ENCODE data around the gene MTX1.
A peak's percentile ranks its signal among the peaks of the same experiment; 100 is the strongest.

The MTX1 gene

GRCh38 chr1:155174324-155175280, 33.9 kb upstream of the MTX1 start:
- DNase-seq (ENCODE audit: low read depth), result no peak

GRCh38 chr1:155175281-155175926, 33.1 kb upstream of the MTX1 start:
- DNase-seq (ENCODE audit: low read depth), result no peak

- no peak for DNase-seq (ENCODE audit: low read depth)
Measured at GRCh38 chr1:155175927-155176371, 32.5 kb upstream of the MTX1 start.

GRCh38 chr1:155176544-155177071, 31.9 kb upstream of the MTX1 start:
- DNase-seq (ENCODE audit: low read depth), result peak; percentile 80

- no peak for DNase-seq (ENCODE audit: low read depth)
Measured at GRCh38 chr1:155177192-155177917, 31.1 kb upstream of the MTX1 start.

GRCh38 chr1:155177918-155178281, 30.6 kb upstream of the MTX1 start:
- no peak for DNase-seq (ENCODE audit: low read depth)

- no peak for DNase-seq (ENCODE audit: low read depth)
Measured at GRCh38 chr1:155178441-155179111, 29.9 kb upstream of the MTX1 start.

- no peak for DNase-seq (ENCODE audit: low read depth)
Measured at GRCh38 chr1:155179112-155180031, 29.1 kb upstream of the MTX1 start.

GRCh38 chr1:155181371-155182051, 27.0 kb upstream of the MTX1 start:
- DNase-seq (ENCODE audit: low read depth), result no peak

- DNase-seq (ENCODE audit: low read depth), result no peak
Measured at GRCh38 chr1:155182052-155182550, 26.4 kb upstream of the MTX1 start.

- no peak for DNase-seq (ENCODE audit: low read depth)
Measured at GRCh38 chr1:155183775-155184221, 24.7 kb upstream of the MTX1 start.

GRCh38 chr1:155184351-155184811, 24.1 kb upstream of the MTX1 start:
- no peak for DNase-seq (ENCODE audit: low read depth)

GRCh38 chr1:155184835-155185782, 23.4 kb upstream of the MTX1 start:
- no peak for DNase-seq (ENCODE audit: low read depth)

- no peak for DNase-seq (ENCODE audit: low read depth)
Measured at GRCh38 chr1:155185783-155186066, 22.8 kb upstream of the MTX1 start.

- DNase-seq (ENCODE audit: low read depth), result no peak
Measured at GRCh38 chr1:155186067-155186793, 22.3 kb upstream of the MTX1 start.

GRCh38 chr1:155186794-155187455, 21.6 kb upstream of the MTX1 start:
- DNase-seq (ENCODE audit: low read depth), result no peak

- DNase-seq (ENCODE audit: low read depth), result no peak
Measured at GRCh38 chr1:155187456-155187891, 21.0 kb upstream of the MTX1 start.

All from stimulated activated CD8-positive, alpha-beta memory T cell treated with anti-CD3 and anti-CD28 coated beads, Interleukin-12 subunit alpha, Interleukin-12 subunit beta, amount 100 ng/mL, for 1 hour (primary cell).